ENCODE results near the gene SH3GL1. TPM values are rescaled to one million over a fixed set of nuclear protein-coding genes. Genes with fewer than 3 reads are reported as not detected.

The SH3GL1 gene
- total and polyA plus RNA-seq, 9 of the 15 experiments (the other 6 are each of a cell fraction or from before 2014, with no cell fraction given): 1.7 to 75.3 (median 25.7) TPM

DNA sequence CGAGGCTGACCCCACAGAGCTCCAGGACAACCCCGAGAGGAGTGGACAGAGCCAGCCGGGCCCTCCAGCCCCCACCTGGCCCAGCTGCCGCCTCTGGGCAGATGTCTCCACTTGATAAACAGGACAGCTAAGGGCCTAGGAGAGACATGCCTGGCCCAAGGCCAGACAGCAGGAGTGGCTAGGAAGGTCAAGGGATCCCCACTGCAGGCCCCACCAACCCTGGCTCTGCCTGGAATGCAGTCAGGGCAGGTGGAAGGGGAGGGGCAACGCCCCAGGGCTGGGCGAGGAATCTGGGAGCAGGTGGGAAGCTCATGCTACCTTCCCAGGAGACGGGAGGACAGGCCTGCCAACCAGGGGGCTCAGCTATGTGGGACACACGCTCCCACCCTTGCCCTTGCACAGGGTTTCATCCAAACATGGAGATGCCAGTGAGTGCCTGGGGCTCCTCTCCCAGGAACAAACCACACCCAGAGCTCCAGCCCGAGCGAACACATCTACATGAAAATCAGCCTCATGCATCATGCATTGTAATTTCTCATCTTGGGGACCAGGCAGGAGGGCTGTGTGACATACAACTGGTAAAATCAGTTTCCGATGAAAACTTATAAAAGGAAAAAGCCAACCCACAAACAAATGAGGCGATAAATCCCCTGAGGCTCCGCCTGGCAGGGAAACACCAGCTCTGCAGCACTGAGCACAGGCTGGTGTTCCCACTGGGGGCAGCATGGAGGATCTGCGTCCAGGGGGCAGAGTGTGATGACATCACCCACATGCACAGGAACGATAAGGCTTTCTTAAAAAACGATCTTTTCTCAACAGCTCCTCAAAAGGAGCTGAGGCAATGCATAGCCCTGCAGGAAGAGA is 25.0 kb downstream of the SH3GL1 start (continued):
- TF ChIP-seq ARID2 (IDR thresholded peaks at IDR 0.05): no peak
- TF ChIP-seq GTF2E2 (tag; IDR thresholded peaks at IDR 0.05): no peak; the same call in 1 of the 2 replicates
- no peak for TF ChIP-seq E2F4 (CRISPR knock-in tag; IDR thresholded peaks at IDR 0.05; ENCODE audit: low read depth)
- TF ChIP-seq RFX7 (CRISPR knock-in tag; IDR thresholded peaks at IDR 0.05): no peak
- no peak for TF ChIP-seq ZNF445 (CRISPR knock-in tag; IDR thresholded peaks at IDR 0.05; ENCODE audit: low read depth)
- no peak for TF ChIP-seq GMEB1 (CRISPR knock-in tag; IDR thresholded peaks at IDR 0.05)
- TF ChIP-seq ZNF696 (CRISPR knock-in tag; conservative IDR thresholded peaks at IDR 0.05): no peak
- TF ChIP-seq TRIM25 (IDR thresholded peaks at IDR 0.05; ENCODE audit: borderline replicate concordance): no peak
- TF ChIP-seq ETV5 (CRISPR knock-in tag; IDR thresholded peaks at IDR 0.05; ENCODE audit: low read depth): no peak; the same call in 1 of the 2 replicates
- no peak for TF ChIP-seq ZNF274 (IDR thresholded peaks at IDR 0.05; ENCODE audit: borderline replicate concordance, low read depth, low read length)
- TF ChIP-seq, protein P1, sequence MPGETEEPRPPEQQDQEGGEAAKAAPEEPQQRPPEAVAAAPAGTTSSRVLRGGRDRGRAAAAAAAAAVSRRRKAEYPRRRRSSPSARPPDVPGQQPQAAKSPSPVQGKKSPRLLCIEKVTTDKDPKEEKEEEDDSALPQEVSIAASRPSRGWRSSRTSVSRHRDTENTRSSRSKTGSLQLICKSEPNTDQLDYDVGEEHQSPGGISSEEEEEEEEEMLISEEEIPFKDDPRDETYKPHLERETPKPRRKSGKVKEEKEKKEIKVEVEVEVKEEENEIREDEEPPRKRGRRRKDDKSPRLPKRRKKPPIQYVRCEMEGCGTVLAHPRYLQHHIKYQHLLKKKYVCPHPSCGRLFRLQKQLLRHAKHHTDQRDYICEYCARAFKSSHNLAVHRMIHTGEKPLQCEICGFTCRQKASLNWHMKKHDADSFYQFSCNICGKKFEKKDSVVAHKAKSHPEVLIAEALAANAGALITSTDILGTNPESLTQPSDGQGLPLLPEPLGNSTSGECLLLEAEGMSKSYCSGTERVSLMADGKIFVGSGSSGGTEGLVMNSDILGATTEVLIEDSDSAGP (CRISPR knock-in tag; IDR thresholded peaks at IDR 0.05): no peak
- TF ChIP-seq TCF7 (IDR thresholded peaks at IDR 0.05; ENCODE audit: borderline replicate concordance): no peak
- TF ChIP-seq ADNP (tag; IDR thresholded peaks at IDR 0.05): peak; percentile 3; the same call in 1 of the 2 replicates
- TF ChIP-seq BRF1 (IDR thresholded peaks at IDR 0.05; ENCODE audit: borderline replicate concordance, extremely low read depth, insufficient read length): no peak
- no peak for TF ChIP-seq SIX5 (IDR thresholded peaks at IDR 0.05; ENCODE audit: borderline replicate concordance in 1 of 2, insufficient read depth in 1 of 2, low read depth in 1 of 2, low read length in 2 of 2)
- TF ChIP-seq MTA3 (IDR thresholded peaks at IDR 0.05; ENCODE audit: borderline replicate concordance): peak; percentile 48
- no peak for TF ChIP-seq PHB (CRISPR knock-in tag; IDR thresholded peaks at IDR 0.05)
- TF ChIP-seq ZNF282 (CRISPR knock-in tag; IDR thresholded peaks at IDR 0.05): no peak
- no peak for TF ChIP-seq KDM1A (IDR thresholded peaks at IDR 0.05)
- peak in 1 of 2 experiments; percentile 93; a peak in 2 of 4 replicates for TF ChIP-seq SRF (CRISPR knock-in tag; IDR thresholded peaks at IDR 0.05)
- TF ChIP-seq SP2 (IDR thresholded peaks at IDR 0.05; ENCODE audit: extremely low read depth, low read depth, low read length, poor library complexity, severe bottlenecking): no peak
- TF ChIP-seq TGIF2 (CRISPR knock-in tag; IDR thresholded peaks at IDR 0.05): no peak

All from K562 (cell line).